Endothelial cell of umbilical vein (primary cell): ENCODE measurements around the gene ATP8A2. TPM values are rescaled to one million over a fixed set of nuclear protein-coding genes. Genes with fewer than 3 reads are reported as not detected.

Experiments used
- BruUV-seq: library from RNA; stranded (reverse); fragments of 400-500 nt; replicated peaks from 2 replicates; lab custom pipeline; 2021; lab: Mats Ljungman, UMichigan
- CTCF ChIA-PET: fragments of 300-600, 350-600 bp; sonication (Branson Sonifier 250); formaldehyde crosslinking; loops from one replicate; lab custom pipeline; 2021; ENCODE audit warnings: antibody characterized with exemption, inconsistent platforms; lab: Charles Lee
- POLR2A ChIA-PET: fragments of 300-600, 350-600 bp; sonication (Branson Sonifier 250); formaldehyde crosslinking; loops from one replicate; lab custom pipeline; 2021; ENCODE audit warnings: antibody characterized with exemption, inconsistent platforms; lab: Charles Lee
- DNase-seq: peaks from one replicate; pipeline ENCODE4 v3.0.0-alpha.2; 2011; ENCODE audit warnings: low read depth, low spot score
- FAIRE-seq: peaks from 2 replicates; lab custom pipeline; 2011; peaks lifted over from hg19 to GRCh38; lab: Jason Lieb, UNC
- H2AFZ ChIP-seq: 2 replicates; pipeline ENCODE4 v1.6.0; 2012; ENCODE audit warnings: low read depth, low read length, control low read depth, inconsistent platforms
- H3K27ac ChIP-seq: 2 replicates; pipeline ENCODE4 v1.5.1; 2011; ENCODE audit warnings: low read depth, mild to moderate bottlenecking, control low read depth, low read length, moderate library complexity; ENCODE audit not compliant: insufficient read depth
- H3K27me3 ChIP-seq, 2 experiments: 2 replicates each; pipeline versions ENCODE4 v1.6.0 to v1.6.1; 2011; ENCODE audit warnings: low read length in 2 of 2, mixed read lengths in 1 of 2; ENCODE audit not compliant: control insufficient read depth in 2 of 2, insufficient read depth in 2 of 2
- H3K36me3 ChIP-seq, 2 experiments: 2 replicates in 1 of 2; 3 replicates in 1 of 2; pipeline ENCODE4 v1.5.1; 2011; ENCODE audit warnings: low read length in 2 of 2, mild to moderate bottlenecking in 1 of 2, moderate library complexity in 1 of 2; ENCODE audit not compliant: control insufficient read depth in 2 of 2, insufficient read depth in 2 of 2; ENCODE audit errors: extremely low read depth in 1 of 2
- H3K4me1 ChIP-seq: 3 replicates; pipeline ENCODE4 v1.5.1; 2011; ENCODE audit warnings: mild to moderate bottlenecking, low read length; ENCODE audit not compliant: control insufficient read depth, insufficient read depth; ENCODE audit errors: extremely low read depth
- H3K4me2 ChIP-seq: 2 replicates; pipeline ENCODE4 v1.6.1; 2011; ENCODE audit warnings: low read length, control low read depth, mixed read lengths; ENCODE audit not compliant: insufficient read depth
- H3K4me3 ChIP-seq, 3 experiments: fragments of 200-600 bp in 1 of 3; sonication (generic), shearing (Covaris generic) in 1 of 3; replicated peaks in 1 of 3; 2 replicates each; pipeline ENCODE4 v1.5.1; 2011 to 2016; ENCODE audit warnings: control low read depth in 3 of 3, low read length in 3 of 3, mild to moderate bottlenecking in 2 of 3, inconsistent platforms in 1 of 3, low read depth in 1 of 3, moderate library complexity in 1 of 3; ENCODE audit not compliant: insufficient read depth in 1 of 3
- H3K79me2 ChIP-seq: 2 replicates; pipeline ENCODE4 v1.6.0; 2012; ENCODE audit warnings: low read length, inconsistent platforms; ENCODE audit not compliant: control insufficient read depth, insufficient read depth
- H3K9ac ChIP-seq: replicated peaks from 2 replicates; pipeline ENCODE3; 2011; ENCODE audit warnings: low read length, control low read depth; ENCODE audit not compliant: insufficient read depth; ENCODE audit errors: extremely low read depth
- H3K9me1 ChIP-seq: replicated peaks from 3 replicates; pipeline ENCODE4 v1.6.0; 2011; ENCODE audit warnings: mild to moderate bottlenecking, low read length; ENCODE audit not compliant: control insufficient read depth, insufficient read depth; ENCODE audit errors: extremely low read depth
- H3K9me3 ChIP-seq: replicated peaks from 2 replicates; pipeline ENCODE4 v1.5.1; 2012; ENCODE audit warnings: low read length, inconsistent platforms; ENCODE audit not compliant: control insufficient read depth, insufficient read depth
- H4K20me1 ChIP-seq: replicated peaks from 2 replicates; pipeline ENCODE3; 2011; ENCODE audit warnings: mild to moderate bottlenecking, low read length; ENCODE audit not compliant: control insufficient read depth, insufficient read depth; ENCODE audit errors: extremely low read depth
- CTCF ChIP-seq, 2 donors: IDR thresholded peaks; 1 replicate in 1 of 2; 2 replicates in 1 of 2; pipeline ENCODE4 v1.5.1; 2011; ENCODE audit warnings: low read length in 2 of 2, mild to moderate bottlenecking in 2 of 2, moderate library complexity in 2 of 2, control low read depth in 1 of 2, inconsistent platforms in 1 of 2, low read depth in 1 of 2; ENCODE audit not compliant: insufficient read depth in 1 of 2; ENCODE audit errors: extremely low read depth in 1 of 2
- EZH2 ChIP-seq: IDR thresholded peaks from 2 replicates; pipeline ENCODE4 v1.6.1; 2012; ENCODE audit warnings: borderline replicate concordance, low read depth, mild to moderate bottlenecking, moderate library complexity, low read length, inconsistent platforms; ENCODE audit not compliant: severe bottlenecking
- FOS ChIP-seq: IDR thresholded peaks from 2 replicates; pipeline ENCODE4 v1.6.1; 2011; ENCODE audit warnings: mild to moderate bottlenecking, low read length, moderate library complexity, borderline replicate concordance; ENCODE audit not compliant: insufficient read depth
- GATA2 ChIP-seq: IDR thresholded peaks from 2 replicates; pipeline ENCODE4 v1.7.0; 2011; ENCODE audit warnings: low read depth, mild to moderate bottlenecking, moderate library complexity, mixed read lengths, low read length; ENCODE audit not compliant: insufficient read length, insufficient read depth
- JUN ChIP-seq: IDR thresholded peaks from 2 replicates; pipeline ENCODE4 v1.6.1; 2011; ENCODE audit warnings: borderline replicate concordance, low read depth; ENCODE audit not compliant: insufficient read length, insufficient read depth
- MAX ChIP-seq: IDR thresholded peaks from 2 replicates; pipeline ENCODE4 v1.6.1; 2011; ENCODE audit not compliant: insufficient read depth, insufficient read length
- MYC ChIP-seq: IDR thresholded peaks from one replicate; pipeline ENCODE4 v1.6.1; 2011; ENCODE audit warnings: mild to moderate bottlenecking, low read depth, low read length
- POLR2A ChIP-seq: IDR thresholded peaks from 2 replicates; pipeline ENCODE4 v1.6.1; 2012; ENCODE audit warnings: low read depth, mild to moderate bottlenecking, control low read depth, low read length
- POLR2AphosphoS5 ChIP-seq: IDR thresholded peaks from 2 replicates; pipeline ENCODE4 v1.6.1; 2012; ENCODE audit warnings: low read depth, mild to moderate bottlenecking, control low read depth, low read length, moderate library complexity; ENCODE audit not compliant: insufficient read depth
- dilution Hi-C: fragments of 300-500 bp; cut with MboI; formaldehyde crosslinking; loops from one replicate; pipeline ENCODE4 v1.15.0; 2019; ENCODE audit warnings: low sequenced_read_pairs; ENCODE audit not compliant: extremely low pct_ligation_motif_present
- intact Hi-C: fragments of 100-400 bp; cut with micrococcal nuclease; formaldehyde crosslinking; loops from one replicate; pipeline ENCODE4 v1.10.0; 2022
- polyA plus RNA-seq, 4 experiments: library from polyadenylated mRNA; depleted of rRNA in 3 of 4; stranded (reverse) in 3 of 4; unstranded in 1 of 4; fragments of >200 nt; gene quantifications; 2 replicates each; pipeline versions ENCODE4 v1.2.1 to v1.2.3, GENCODE V29; 2011 to 2012; ENCODE audit warnings: missing spikeins in 1 of 4
- total RNA-seq: library from RNA; stranded (reverse); gene quantifications from 2 replicates; pipeline ENCODE4 v1.2.3, GENCODE V29; 2021

ATP8A2 gene
- total and polyA plus RNA-seq, 2 donors (not counting 3 experiments of a cell fraction or from before 2014, with no cell fraction given) = 0.11 to 0.49 TPM

GRCh38 chr13:25778808-25779305 lies 407.1 kb downstream of the ATP8A2 start:
- Histone ChIP-seq H3K9ac (no peak overlapping the region), H3K9me3 (no peaks in the 10 kb centered on the region), H3K4me3 (no peak overlapping the region), H3K4me2 (no peak overlapping the region), H3K27ac (no peak overlapping the region), H3K9me1 (no peaks in the 10 kb centered on the region), H3K79me2 (no peaks in the 10 kb centered on the region), H4K20me1 (no peaks in the 10 kb centered on the region), H2AFZ (no peak overlapping the region), H3K4me1 (no peaks in the 10 kb centered on the region), H3K36me3 (no peaks in the 10 kb centered on the region), H3K27me3 (no peaks in the 10 kb centered on the region)
- DNase-seq (no peak), FAIRE-seq (no peak)
- TF ChIP-seq POLR2A = no peak
- TF ChIP-seq JUN = no peak
- no peak for TF ChIP-seq FOS
- TF ChIP-seq EZH2 = no peak
- no peak for TF ChIP-seq POLR2AphosphoS5
- intact Hi-C loops = no loop called here
- dilution Hi-C loops = no loop called here
- no TSS peak for BruUV-seq
- ChIA-PET CTCF (no interaction called here), POLR2A (no interaction called here)

- TF ChIP-seq MAX (no peak), EZH2 (no peak), POLR2AphosphoS5 (no peak), MYC (no peak), JUN (no peak), GATA2 (no peak), FOS (no peak), CTCF (IDR thresholded peaks at IDR 0.05; ENCODE audit: extremely low read depth in 1 of 2, insufficient read depth in 1 of 2, low read depth in 1 of 2, low read length in 2 of 2) (no peak), POLR2A (no peak)
- Histone ChIP-seq H3K9me1 (no peaks in the 10 kb centered on the region), H3K4me2 (no peak overlapping the region), H3K36me3 (no peaks in the 10 kb centered on the region), H3K27ac (no peak overlapping the region), H3K79me2 (no peaks in the 10 kb centered on the region), H4K20me1 (no peaks in the 10 kb centered on the region), H3K4me1 (no peaks in the 10 kb centered on the region), H2AFZ (no peak overlapping the region), H3K27me3 (no peaks in the 10 kb centered on the region), H3K9ac (no peak overlapping the region), H3K9me3 (no peaks in the 10 kb centered on the region), H3K4me3 (no peak overlapping the region)
- dilution Hi-C loops (no loop called here), intact Hi-C loops (no loop called here)
- DNase-seq (no peak), FAIRE-seq (no peak)
- ChIA-PET POLR2A (no interaction called here), CTCF (no interaction called here)
- no TSS peak for BruUV-seq
Measured at GRCh38 chr13:25783076-25783475, 411.3 kb downstream of the ATP8A2 start.
